Ovary (tissue), 9 donors: ENCODE measurements around the gene FER1L5. TPM values are rescaled to one million over a fixed set of nuclear protein-coding genes. Genes with fewer than 3 reads are reported as not detected.

Source experiments
- DNase-seq, 5 donors: peaks; one replicate each; pipeline ENCODE4 v3.0.0-alpha.2; 2019 to 2020
- H3K27ac ChIP-seq, 2 donors: fragments of 200-600 bp; one replicate each; pipeline versions ENCODE4 v1.5.1 to v1.8.0; 2019 to 2022
- H3K27me3 ChIP-seq: fragments of 200-600 bp; one replicate; pipeline ENCODE4 v1.8.0; 2022
- H3K36me3 ChIP-seq: fragments of 200-600 bp; sonication (generic); one replicate; pipeline ENCODE4 v1.5.1; 2019
- H3K4me1 ChIP-seq: one replicate; pipeline ENCODE4 v1.8.1; 2013; ENCODE audit warnings: mild to moderate bottlenecking, moderate library complexity; ENCODE audit not compliant: insufficient read depth
- H3K4me3 ChIP-seq: fragments of 200-600 bp; sonication (generic); one replicate; pipeline ENCODE4 v1.5.1; 2017
- H3K9me3 ChIP-seq, 2 donors: fragments of 200-600 bp in 1 of 2; sonication (generic) in 1 of 2; one replicate each; pipeline versions ENCODE4 v1.5.1 to v1.8.1; 2013 to 2019; ENCODE audit warnings: mild to moderate bottlenecking in 1 of 2, moderate library complexity in 1 of 2
- EP300 ChIP-seq: sonication (generic); formaldehyde crosslinking; IDR thresholded peaks from one replicate; pipeline ENCODE4 v1.6.1; 2017; ENCODE audit warnings: antibody characterized with exemption
- POLR2A ChIP-seq: fragments of 450-650 bp; IDR thresholded peaks from one replicate; pipeline ENCODE4 v1.6.1; 2017; ENCODE audit warnings: antibody characterized with exemption, mild to moderate bottlenecking, moderate library complexity
- WGBS, 3 donors: extraction: QIAGEN DNeasy Blood & Tissue Kit in 1 of 3; methylation state at CpG; one replicate each; pipeline versions ENCODE4 v1.1.5 to v1.1.7; 2013 to 2017; 5-methylcytosine and 5-hydroxymethylcytosine counted together
- intact Hi-C, 4 donors: fragments of 100-400 bp; cut with DNase I; formaldehyde crosslinking; loops; one replicate each; pipeline versions ENCODE4 v1.11.0 to v1.15.1; 2022 to 2023
- polyA plus RNA-seq, 2 donors: library from polyadenylated mRNA; stranded (reverse); fragments of 200-250 nt in 1 of 2; fragments of 350-450 nt in 1 of 2; fragmentation: Illumina TruSeq in 1 of 2; extraction: RNeasy Lipid Tissue Mini Kit (QIAGEN cat#74804) in 1 of 2; gene quantifications; one replicate each; pipeline ENCODE4 v1.2.3, GENCODE V29; 2013 to 2014
- total RNA-seq, 7 donors: library from RNA; depleted of rRNA in 2 of 7; stranded (reverse); fragments of >200 nt in 2 of 7; fragmentation: NEBNext Ultra II Directional in 3 of 7; extraction: Animal tissue kit (Norgen Biotek cat#: 25700) in 3 of 7; gene quantifications; one replicate each; pipeline versions ENCODE4 v1.1.0 to v1.2.4, GENCODE V29; 2016 to 2023
- TF ChIP-seq, protein P1 (sequence below), 3 donors: fragments of 450-650 bp in 2 of 3; fragments of 200-600 bp in 1 of 3; IDR thresholded peaks; one replicate each; pipeline versions ENCODE4 v1.5.1 to v1.8.0; 2016 to 2022; ENCODE audit warnings: antibody characterized with exemption in 3 of 3, mild to moderate bottlenecking in 1 of 3
- donor health status: DM: no; HTN: no; CAD: no; lungs with moderate emphysema.
- donor health status: DM: no; HTN: no; CAD: no.
- donor health status: Bipolar disorder and iron deficiency.
- donor health status: DM: yes; HTN: yes; CAD: no.
- donor health status: DM: no; HTN: no; CAD: no.
- donor health status: DM: yes; HTN: yes; CAD: no.

FER1L5 gene
- total and polyA plus RNA-seq, 9 donors: 0.08 to 0.80 (median 0.23) TPM

DNA sequence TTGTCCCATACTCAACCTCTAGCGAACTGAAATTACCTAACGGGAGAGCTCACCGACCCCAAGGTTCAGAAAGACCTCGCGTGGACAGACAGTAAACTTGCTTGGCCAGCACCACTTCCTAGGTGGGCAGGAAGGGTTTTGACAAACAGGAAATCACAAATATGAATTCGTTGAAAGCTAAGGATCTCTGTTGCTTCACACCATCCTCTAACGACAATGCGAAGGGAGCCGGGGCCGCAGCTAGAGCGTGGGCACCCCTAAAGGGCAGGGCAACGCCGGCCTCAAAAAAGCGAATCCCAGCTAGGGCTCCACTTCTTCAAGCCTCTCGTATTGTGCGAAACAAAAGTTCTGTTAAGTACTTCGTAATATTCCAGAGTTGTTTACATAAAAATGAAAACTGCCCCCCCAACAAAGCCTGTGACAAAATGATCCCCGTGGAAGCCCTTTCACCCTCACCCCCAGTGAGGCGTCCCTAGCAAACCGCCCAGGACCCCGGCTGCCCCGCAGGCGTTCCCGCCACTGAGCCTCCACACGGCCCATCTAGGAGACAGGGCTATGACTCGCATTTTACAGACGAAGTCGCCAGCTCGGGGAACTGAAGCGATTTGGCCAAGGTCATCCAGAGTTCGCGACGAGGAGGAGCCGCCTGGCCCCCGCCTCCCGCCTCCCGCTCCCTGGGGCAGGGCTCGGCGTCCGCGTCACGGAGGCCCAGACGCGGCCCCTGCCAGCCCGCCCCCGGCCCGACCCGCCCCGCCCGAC is 5.0 kb upstream of the FER1L5 start:
- no peaks in the 10 kb centered on the region for H3K36me3 ChIP-seq
- WGBS, 3 donors: 0 to 1% (median 1%) methylated on average over 44 to 50 of the region's 50 CpGs
- TF ChIP-seq EP300 (no peak), POLR2A (no peak)
- TF ChIP-seq, protein P1, sequence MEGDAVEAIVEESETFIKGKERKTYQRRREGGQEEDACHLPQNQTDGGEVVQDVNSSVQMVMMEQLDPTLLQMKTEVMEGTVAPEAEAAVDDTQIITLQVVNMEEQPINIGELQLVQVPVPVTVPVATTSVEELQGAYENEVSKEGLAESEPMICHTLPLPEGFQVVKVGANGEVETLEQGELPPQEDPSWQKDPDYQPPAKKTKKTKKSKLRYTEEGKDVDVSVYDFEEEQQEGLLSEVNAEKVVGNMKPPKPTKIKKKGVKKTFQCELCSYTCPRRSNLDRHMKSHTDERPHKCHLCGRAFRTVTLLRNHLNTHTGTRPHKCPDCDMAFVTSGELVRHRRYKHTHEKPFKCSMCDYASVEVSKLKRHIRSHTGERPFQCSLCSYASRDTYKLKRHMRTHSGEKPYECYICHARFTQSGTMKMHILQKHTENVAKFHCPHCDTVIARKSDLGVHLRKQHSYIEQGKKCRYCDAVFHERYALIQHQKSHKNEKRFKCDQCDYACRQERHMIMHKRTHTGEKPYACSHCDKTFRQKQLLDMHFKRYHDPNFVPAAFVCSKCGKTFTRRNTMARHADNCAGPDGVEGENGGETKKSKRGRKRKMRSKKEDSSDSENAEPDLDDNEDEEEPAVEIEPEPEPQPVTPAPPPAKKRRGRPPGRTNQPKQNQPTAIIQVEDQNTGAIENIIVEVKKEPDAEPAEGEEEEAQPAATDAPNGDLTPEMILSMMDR (IDR thresholded peaks at IDR 0.05): no peak
- peak overlapping the region; percentile 86 to 93 for H3K27ac ChIP-seq
- DNase-seq: peak; percentile 78 to 88 (median 85)
- H3K4me3 ChIP-seq: peak overlapping the region; percentile 80
- peaks cover 2% of the 10 kb centered on the region for H3K4me1 ChIP-seq
- intact Hi-C loops: loop anchor here in 2 of 4 donors (10.0 kb wide), 2 partner anchors 103 to 327 kb away; partner anchors contain the start of gene ARID5A (in 1 of the 2)
- no peaks in the 10 kb centered on the region for H3K27me3 ChIP-seq
- H3K9me3 ChIP-seq: no peaks in the 10 kb centered on the region

DNA sequence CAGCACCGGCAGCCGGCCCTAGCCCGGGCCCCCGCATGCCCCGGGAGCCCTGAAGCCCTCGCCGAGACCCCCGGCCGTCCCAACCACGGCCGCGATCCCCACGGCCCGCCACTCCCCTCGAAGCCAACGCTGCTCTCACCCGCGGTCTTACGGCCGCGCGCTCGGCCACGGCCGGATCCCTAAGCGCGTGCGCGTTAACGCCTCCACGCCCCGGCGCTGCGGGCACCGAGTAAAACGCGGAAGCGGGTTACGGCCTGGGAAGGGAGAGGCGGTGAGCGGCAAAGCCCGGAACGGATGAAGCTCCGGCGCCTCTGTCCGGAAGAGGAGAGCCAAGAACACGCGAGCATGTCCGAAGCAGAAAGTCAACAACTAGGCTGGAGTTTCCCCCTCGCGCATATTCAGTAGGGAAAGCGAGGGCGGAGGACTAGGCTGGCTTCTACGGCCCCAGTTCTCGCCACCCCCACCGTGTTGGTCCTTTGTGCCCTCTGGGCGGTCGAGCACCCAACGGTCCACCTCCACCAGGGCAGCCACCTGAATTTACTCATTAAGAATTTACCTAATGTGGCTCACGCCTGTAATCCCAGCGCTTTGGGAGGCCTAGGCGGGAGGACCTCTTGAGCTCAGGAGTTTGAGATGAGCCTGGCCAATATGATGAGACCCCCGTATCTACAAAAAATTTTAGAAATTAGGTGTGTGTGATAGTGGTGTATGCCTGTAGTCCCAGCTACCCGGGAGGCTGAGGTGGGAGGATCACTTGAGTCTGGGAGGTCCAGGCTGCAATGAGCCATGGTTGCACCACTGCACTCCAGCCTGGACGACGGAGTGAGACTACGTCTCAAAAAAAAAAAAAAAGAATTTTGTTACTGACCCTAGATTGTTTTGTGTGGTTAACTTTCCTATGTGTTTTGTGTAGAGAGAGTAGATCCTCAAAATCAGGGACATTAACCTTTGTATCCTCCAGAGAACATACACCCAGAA is 4.1 kb upstream of the FER1L5 start, which contains the start of gene KANSL3:
Gene KANSL3 (minus strand): TSS at position 169 of the 978 bp plus-strand sequence. CDS start 1,177 bp downstream, outside the sequence.
- peak within 1 kb of the TSS; percentile 86 to 93 for H3K27ac ChIP-seq
- no peaks in the 10 kb centered on the region for H3K9me3 ChIP-seq
- H3K4me3 ChIP-seq: peak within 1 kb of the TSS; percentile 80
- DNase-seq: peak; percentile 88 to 96 (median 91)
- peaks cover 5% of the 10 kb centered on the region for H3K4me1 ChIP-seq
- no peaks in the 10 kb centered on the region for H3K27me3 ChIP-seq
- H3K36me3 ChIP-seq: no peaks in the 10 kb centered on the region
- intact Hi-C loops: loop anchor here in 2 of 4 donors (10.0 kb wide), 2 partner anchors 104 to 326 kb away; partner anchors contain the start of gene ARID5A (in 1 of the 2)
- TF ChIP-seq POLR2A: peak; percentile 99
- TF ChIP-seq EP300: no peak
- TF ChIP-seq, protein P1 (IDR thresholded peaks at IDR 0.05): peak in 1 of 3 donors; percentile 61
- WGBS, 3 donors: 4 to 6% (median 4%) methylated on average over 50 to 67 of the region's 67 CpGs

DNA sequence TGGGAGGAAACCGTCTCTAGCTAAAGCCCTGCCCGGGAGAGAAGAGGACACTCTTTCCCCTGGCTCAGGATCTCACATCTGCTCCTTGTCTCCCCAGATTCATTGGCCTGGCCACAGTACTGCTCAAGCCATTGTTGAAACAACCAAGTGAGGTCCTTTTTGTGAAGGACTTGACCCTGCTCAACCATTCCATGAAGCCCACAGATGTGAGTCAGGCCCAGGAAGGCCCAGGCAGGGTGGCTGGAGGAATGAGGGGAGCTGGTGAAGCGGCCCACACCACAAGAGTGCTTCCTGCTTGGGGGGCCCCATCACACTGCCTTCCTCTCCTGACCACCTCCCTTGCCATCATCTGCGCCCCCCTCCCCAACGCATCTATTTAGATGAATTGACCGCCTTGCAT is 5.1 kb downstream of the FER1L5 start:
- DNase-seq: peak in 1 of 5 donors; percentile 9
- no peak overlapping the region for H3K27ac ChIP-seq
- no peaks in the 10 kb centered on the region for H3K27me3 ChIP-seq
- H3K9me3 ChIP-seq: no peaks in the 10 kb centered on the region
- H3K4me1 ChIP-seq: peaks cover 2% of the 10 kb centered on the region
- TF ChIP-seq, protein P1 (IDR thresholded peaks at IDR 0.05): no peak
- TF ChIP-seq EP300 (no peak), POLR2A (no peak)
- no peaks in the 10 kb centered on the region for H3K36me3 ChIP-seq
- H3K4me3 ChIP-seq: no peak overlapping the region
- intact Hi-C loops: loop anchor here in 1 of 4 donors (10.0 kb wide), 1 partner anchor 97 kb away; the partner anchor contains the start of gene LMAN2L
- 93 to 95% (median 94%) methylated on average over 6 of the region's 6 CpGs for WGBS, 3 donors
